ENCODE measurements around the gene KCNN3.

The KCNN3 gene

GRCh38 chr1:154672245-154672644 is 197.8 kb downstream of the KCNN3 start:
- in situ Hi-C loops (cut with MboI; ENCODE audit: low sequenced_read_pairs) = loop anchor here (25.0 kb wide), 1 partner anchor 215 kb away; no protein-coding TSS in a partner anchor

GRCh38 chr1:154671412-154671811 is 198.7 kb downstream of the KCNN3 start:
- in situ Hi-C loops (cut with MboI; ENCODE audit: low sequenced_read_pairs) = loop anchor here (25.0 kb wide), 1 partner anchor 216 kb away; no protein-coding TSS in a partner anchor

GRCh38 chr1:154670310-154671270 is 199.5 kb downstream of the KCNN3 start:
- in situ Hi-C loops (cut with MboI; ENCODE audit: low sequenced_read_pairs) = loop anchor here (25.0 kb wide), 1 partner anchor 217 kb away; no protein-coding TSS in a partner anchor

GRCh38 chr1:154669464-154670282 is 200.4 kb downstream of the KCNN3 start:
- in situ Hi-C loops (cut with MboI; ENCODE audit: low sequenced_read_pairs) = loop anchor here (25.0 kb wide), 1 partner anchor 218 kb away; no protein-coding TSS in a partner anchor

DNA sequence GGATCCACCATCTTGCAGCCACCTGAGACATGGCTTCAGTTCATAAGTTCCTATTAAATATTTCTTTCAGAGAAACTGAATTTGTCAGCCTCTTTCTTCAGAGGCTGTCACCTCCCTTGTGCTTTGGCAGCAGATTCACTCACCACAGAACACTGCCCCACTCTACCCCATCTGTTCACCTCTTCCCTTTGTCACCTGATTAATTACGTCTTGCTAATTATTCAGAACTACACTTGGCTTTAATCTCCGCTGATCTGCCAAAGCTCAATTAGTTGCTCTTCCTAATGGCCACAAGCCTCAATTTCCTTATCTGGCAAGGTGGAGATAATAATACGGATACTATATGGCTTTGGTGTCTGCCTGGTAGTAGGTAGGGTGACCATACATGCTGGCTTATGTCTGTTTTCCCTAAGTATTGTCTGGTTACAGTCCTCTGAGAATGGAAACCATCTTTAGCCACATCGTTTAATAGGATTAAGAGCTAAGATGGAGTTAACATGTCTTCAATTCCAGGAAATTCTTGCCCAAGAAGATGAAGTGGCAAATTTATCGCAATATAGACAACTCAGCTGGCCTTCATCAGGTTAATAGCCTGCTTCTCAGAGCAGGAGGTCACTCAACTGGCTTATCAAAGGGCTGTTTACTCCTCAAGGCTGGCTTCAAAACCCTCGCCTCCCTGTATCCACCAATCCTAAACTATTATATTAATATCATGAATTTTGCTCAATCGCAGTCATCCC is 203.9 kb downstream of the KCNN3 start:
- in situ Hi-C loops (cut with MboI; ENCODE audit: low sequenced_read_pairs) = loop anchor here (25.0 kb wide), 1 partner anchor 221 kb away; no protein-coding TSS in a partner anchor

DNA sequence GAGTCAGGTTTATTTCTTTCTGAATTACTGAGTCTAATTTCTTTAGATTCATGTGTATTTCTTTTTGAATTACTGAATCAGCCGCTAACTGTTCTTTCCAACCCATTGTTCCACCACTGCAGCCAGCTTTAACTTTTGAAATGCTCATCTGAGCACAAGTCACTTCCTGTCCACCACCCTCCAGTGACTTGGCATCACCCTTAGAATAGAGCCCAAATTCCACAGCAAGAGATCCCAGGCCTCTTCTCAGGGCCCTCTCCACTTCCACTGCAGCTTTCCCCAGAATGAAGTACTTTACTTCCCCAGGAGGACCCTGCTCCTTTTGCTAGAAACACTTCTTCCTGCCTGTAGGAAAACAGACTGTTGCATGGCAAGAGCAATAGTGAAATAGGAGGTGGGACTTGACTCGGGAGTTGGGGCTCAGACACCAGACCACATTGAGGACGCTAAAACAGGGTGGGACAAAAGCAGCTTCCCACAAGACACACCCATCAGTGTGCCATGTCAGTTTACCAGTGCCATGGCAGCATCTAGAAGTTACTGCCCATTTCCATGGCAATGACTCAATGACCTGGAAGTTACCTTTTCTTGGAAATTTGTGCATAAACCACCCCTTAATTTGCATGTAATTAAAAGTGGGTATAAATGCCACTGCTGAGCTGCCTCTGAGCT is 205.6 kb downstream of the KCNN3 start:
- in situ Hi-C loops (cut with MboI; ENCODE audit: low sequenced_read_pairs) = loop anchor here (25.0 kb wide), 1 partner anchor 223 kb away; no protein-coding TSS in a partner anchor

DNA sequence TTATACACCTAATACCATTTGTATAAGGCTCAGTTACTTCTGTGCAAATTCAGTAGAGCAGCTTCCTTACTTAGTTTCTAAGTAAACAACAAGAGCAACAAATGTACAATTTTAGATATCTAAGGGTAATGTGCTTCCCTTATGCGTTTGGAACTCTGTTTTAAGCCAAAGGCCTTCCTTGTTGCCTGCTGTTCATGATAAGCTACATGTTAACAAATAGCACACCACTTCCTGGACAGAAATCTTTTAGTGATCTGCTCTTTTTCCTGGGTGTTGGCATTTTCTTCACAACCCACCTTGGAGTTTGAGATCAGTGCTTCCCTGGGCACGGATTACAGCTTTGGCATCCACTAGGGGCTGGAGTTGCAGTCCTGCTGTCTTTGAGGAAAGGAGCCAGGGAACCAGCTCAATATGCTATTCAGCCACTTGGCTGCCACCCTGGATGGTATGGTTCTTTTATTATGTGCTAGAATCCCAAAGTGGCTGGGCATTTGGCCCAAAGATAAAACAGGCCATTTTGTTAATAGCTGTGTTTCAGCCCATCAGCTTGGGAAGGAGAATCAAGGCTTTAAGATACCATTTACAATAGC is 206.5 kb downstream of the KCNN3 start:
- in situ Hi-C loops (cut with MboI; ENCODE audit: low sequenced_read_pairs) = loop anchor here (25.0 kb wide), 1 partner anchor 224 kb away; no protein-coding TSS in a partner anchor

DNA sequence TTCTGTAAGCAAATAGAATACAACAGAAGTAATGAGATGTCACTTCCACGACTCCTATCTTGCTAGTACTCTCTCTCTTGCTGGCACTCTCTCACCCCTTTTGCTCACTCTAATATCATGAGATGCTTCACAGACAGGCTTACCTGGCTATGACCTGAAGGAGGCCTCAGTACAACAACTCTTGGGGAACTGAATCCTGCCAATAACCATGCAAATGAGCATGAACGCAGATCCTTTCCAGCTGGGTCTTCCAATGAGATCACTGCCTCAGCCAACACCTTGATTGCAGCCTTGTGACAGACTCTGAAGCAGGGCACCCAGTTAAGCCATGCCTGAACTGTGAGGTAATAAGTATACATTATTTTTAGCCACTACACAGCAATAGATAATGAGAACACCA is 209.0 kb downstream of the KCNN3 start:
- in situ Hi-C loops (cut with MboI; ENCODE audit: low sequenced_read_pairs) = loop anchor here (25.0 kb wide), 1 partner anchor 226 kb away; no protein-coding TSS in a partner anchor

GRCh38 chr1:154659823-154660592 is 210.1 kb downstream of the KCNN3 start:
- in situ Hi-C loops (cut with MboI; ENCODE audit: low sequenced_read_pairs) = loop anchor here (25.0 kb wide), 1 partner anchor 227 kb away; no protein-coding TSS in a partner anchor

DNA sequence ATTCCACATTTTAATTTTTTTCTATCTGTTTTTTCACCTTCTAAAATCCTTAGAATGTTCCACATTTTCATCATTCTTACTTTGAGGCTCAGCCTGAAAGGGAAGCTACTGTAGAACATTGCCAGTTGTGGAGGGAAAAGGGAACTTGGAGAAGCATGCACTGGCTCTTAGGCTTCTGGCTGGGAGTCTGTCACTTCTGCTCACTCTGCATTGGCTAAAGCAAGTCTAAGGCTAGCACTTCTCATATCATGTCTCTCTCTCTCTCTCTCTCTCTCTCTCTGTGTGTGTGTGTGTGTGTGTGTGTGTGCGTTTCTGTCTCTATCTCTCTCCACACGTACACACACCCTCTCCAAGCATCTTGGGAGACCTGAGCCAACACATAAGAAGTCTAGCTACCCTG is 212.5 kb downstream of the KCNN3 start:
- in situ Hi-C loops (cut with MboI; ENCODE audit: low sequenced_read_pairs) = loop anchor here (25.0 kb wide), 1 partner anchor 230 kb away; no protein-coding TSS in a partner anchor

GRCh38 chr1:154652893-154653292 is 217.2 kb downstream of the KCNN3 start:
- in situ Hi-C loops (cut with MboI; ENCODE audit: low sequenced_read_pairs) = loop anchor here (25.0 kb wide), 1 partner anchor 234 kb away; no protein-coding TSS in a partner anchor
